DND-41 (cell line): ENCODE measurements around the gene SDHC.

ENCODE experiments used
- CTCF ChIP-seq: IDR thresholded peaks from 2 replicates; pipeline ENCODE4 v1.5.1; 2012; ENCODE audit warnings: borderline replicate concordance, low read length, moderate library complexity, mild to moderate bottlenecking; ENCODE audit not compliant: poor library complexity, severe bottlenecking; ENCODE audit errors: extremely low read depth
- EZH2 ChIP-seq: IDR thresholded peaks from 3 replicates; pipeline ENCODE4 v1.6.1; 2012; ENCODE audit warnings: borderline replicate concordance, low read depth, mild to moderate bottlenecking, moderate library complexity, low read length, inconsistent platforms; ENCODE audit not compliant: severe bottlenecking

- TF ChIP-seq CTCF (no peak), EZH2 (no peak)
Observed at GRCh38 chr1:161313554-161314200, 504 bp upstream of the SDHC start.
